GM12892 (cell line): ENCODE measurements around the gene OLFM2.

Experiments used
- POLR2A ChIP-seq: IDR thresholded peaks from 2 replicates; pipeline ENCODE4 v1.6.1; 2011; ENCODE audit warnings: low read depth, low read length, control low read depth
- POLR2AphosphoS5 ChIP-seq: IDR thresholded peaks from 2 replicates; pipeline ENCODE4 v1.6.1; 2011; ENCODE audit warnings: low read depth, low read length, control low read depth

DNA sequence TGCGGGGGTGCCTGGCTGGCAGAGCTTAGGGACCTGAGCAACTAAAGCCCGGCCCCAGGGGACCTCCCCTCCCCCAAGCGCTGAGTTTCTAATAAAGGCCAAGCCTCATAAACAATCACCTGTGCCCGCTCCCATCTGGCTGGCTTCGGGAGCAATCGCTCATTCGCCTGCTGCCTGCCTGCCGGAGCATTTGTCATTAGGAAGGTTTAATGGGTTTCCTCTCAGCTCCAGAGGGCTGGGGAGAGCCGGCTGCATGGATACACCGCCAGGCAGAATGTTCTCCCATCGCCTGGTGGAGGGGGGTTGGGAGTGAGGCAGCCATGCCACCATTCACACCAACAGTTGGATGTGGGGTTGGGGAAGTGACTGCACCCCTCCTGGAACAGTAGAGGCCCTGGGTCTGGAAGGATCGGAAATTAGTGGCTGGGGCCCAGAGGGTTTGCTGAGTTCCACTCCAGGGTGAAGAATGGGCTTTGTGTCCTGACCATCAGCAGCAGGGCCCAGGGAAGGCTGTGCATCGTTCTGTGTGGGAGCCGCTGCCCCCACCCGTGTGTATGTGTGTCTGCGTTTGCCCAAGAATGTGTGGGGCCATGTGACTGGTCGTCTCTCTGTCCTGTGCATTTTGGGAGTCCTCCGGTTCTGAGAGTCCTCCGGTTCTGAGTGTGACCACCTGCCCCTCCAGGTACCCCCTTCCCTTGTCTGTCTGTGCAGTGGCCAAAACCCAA lies 85.9 kb downstream of the OLFM2 start:
- no peak for TF ChIP-seq POLR2A
- TF ChIP-seq POLR2AphosphoS5 = no peak
